Measurements from ENCODE around the gene TMEM61. TPM values are rescaled to one million over a fixed set of nuclear protein-coding genes. Genes with fewer than 3 reads are reported as not detected.

Gene TMEM61
- total RNA-seq, 1 experiment from 2014 or later, result 5.0 TPM

DNA sequence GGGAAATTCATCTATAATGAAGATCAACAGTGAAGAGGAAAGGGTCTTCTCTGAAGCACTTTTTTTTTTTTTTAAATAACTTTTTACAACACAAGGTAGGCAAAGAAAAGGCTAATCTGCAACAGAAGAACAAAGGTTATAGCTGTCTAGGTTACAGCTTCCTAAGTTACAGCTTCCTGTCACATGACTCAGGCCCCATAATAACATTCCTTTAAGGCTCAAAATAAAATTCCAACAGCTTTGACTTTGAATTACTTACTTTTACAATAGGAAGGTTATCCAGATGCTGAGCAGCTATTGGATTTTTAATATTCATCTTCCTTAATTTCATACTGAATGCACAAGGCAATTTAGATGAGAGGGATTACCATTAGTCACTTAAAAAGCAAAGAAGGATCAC, 40.4 kb upstream of the TMEM61 start:
- BruUV-seq (replicated peaks), result no TSS peak

DNA sequence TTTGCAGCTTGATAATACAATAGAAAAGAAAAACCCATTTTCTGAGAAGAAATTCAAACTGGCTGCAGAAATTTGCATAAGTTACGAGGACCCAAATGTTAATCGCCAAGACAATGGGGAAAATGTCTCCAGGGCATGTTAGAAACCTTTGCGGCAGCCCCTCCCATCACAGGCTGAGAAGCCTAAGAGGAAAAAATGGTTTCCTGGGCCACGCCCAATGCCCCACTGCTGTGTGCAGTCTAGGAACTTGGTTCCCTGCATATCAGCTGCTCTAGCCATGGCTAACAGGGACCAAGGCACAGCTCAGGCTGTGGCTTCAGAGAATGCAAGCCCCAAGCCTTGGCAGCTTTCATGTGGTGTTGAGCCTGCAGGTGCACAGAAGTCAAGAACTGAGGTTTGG, 37.5 kb upstream of the TMEM61 start:
- no peak for DNase-seq
- POLR2A ChIA-PET (ENCODE audit: unreplicated experiment), result no interaction called here
- Histone ChIP-seq H3K4me3 (no peak overlapping the region), H4K20me1 (ENCODE audit: insufficient read depth) (no peaks in the 10 kb centered on the region), H3K4me2 (no peak overlapping the region), H3K27me3 (ENCODE audit: insufficient read depth, low read depth) (no peaks in the 10 kb centered on the region), H3K9me2 (ENCODE audit: insufficient read depth) (no peaks in the 10 kb centered on the region), H3K27ac (no peak overlapping the region), H3K9me3 (ENCODE audit: insufficient read depth, low read depth) (no peaks in the 10 kb centered on the region; the same call in 1 of the 2 replicates), H2AFZ (no peak overlapping the region), H3K36me3 (ENCODE audit: low read depth) (no peaks in the 10 kb centered on the region), H3F3A (ENCODE audit: insufficient read depth, low read depth) (peaks cover 11% of the 10 kb centered on the region; the same call in 1 of the 2 replicates), H3K79me2 (ENCODE audit: low read depth) (no peaks in the 10 kb centered on the region), H3K4me1 (replicated peaks; ENCODE audit: insufficient read depth) (peaks cover 14% of the 10 kb centered on the region)
- BruUV-seq (replicated peaks), result no TSS peak
- TF ChIP-seq, protein P1, sequence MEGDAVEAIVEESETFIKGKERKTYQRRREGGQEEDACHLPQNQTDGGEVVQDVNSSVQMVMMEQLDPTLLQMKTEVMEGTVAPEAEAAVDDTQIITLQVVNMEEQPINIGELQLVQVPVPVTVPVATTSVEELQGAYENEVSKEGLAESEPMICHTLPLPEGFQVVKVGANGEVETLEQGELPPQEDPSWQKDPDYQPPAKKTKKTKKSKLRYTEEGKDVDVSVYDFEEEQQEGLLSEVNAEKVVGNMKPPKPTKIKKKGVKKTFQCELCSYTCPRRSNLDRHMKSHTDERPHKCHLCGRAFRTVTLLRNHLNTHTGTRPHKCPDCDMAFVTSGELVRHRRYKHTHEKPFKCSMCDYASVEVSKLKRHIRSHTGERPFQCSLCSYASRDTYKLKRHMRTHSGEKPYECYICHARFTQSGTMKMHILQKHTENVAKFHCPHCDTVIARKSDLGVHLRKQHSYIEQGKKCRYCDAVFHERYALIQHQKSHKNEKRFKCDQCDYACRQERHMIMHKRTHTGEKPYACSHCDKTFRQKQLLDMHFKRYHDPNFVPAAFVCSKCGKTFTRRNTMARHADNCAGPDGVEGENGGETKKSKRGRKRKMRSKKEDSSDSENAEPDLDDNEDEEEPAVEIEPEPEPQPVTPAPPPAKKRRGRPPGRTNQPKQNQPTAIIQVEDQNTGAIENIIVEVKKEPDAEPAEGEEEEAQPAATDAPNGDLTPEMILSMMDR (conservative IDR thresholded peaks at IDR 0.05), result no peak
- no peak for TF ChIP-seq EZH2 (IDR thresholded peaks at IDR 0.05; ENCODE audit: low read depth)
- CTCF ChIA-PET, result no interaction called here
- intact Hi-C loops (cut with micrococcal nuclease; ENCODE audit: unreplicated experiment), result no loop called here

More for the DNA sequence above, 40.4 kb upstream of the TMEM61 start:
- ChIA-PET CTCF (interaction anchor here (0.6 to 0.7 kb wide), 2 partner anchors 35 to 70 kb away, joined by 3 to 6 read pairs; no protein-coding TSS in a partner anchor), POLR2A (ENCODE audit: unreplicated experiment) (interaction anchor here (1.0 kb wide), 1 partner anchor 53 kb away, joined by 4 read pairs; the partner anchor contains the start of gene DHCR24)
- DNase-seq, result no peak
- Histone ChIP-seq H3K9me2 (ENCODE audit: insufficient read depth) (no peaks in the 10 kb centered on the region), H4K20me1 (ENCODE audit: insufficient read depth) (no peaks in the 10 kb centered on the region), H3K27ac (no peak overlapping the region), H3K4me1 (replicated peaks; ENCODE audit: insufficient read depth) (peaks cover 5% of the 10 kb centered on the region; the same call in 1 of the 2 replicates), H3K9me3 (ENCODE audit: insufficient read depth, low read depth) (no peaks in the 10 kb centered on the region; the same call in 1 of the 2 replicates), H3F3A (ENCODE audit: insufficient read depth, low read depth) (peaks cover 4% of the 10 kb centered on the region; the same call in 1 of the 2 replicates), H3K4me3 (no peak overlapping the region), H2AFZ (no peak overlapping the region), H3K27me3 (ENCODE audit: insufficient read depth, low read depth) (no peaks in the 10 kb centered on the region), H3K4me2 (no peak overlapping the region), H3K79me2 (ENCODE audit: low read depth) (no peaks in the 10 kb centered on the region), H3K36me3 (ENCODE audit: low read depth) (no peaks in the 10 kb centered on the region)
- intact Hi-C loops (cut with micrococcal nuclease; ENCODE audit: unreplicated experiment), result no loop called here
- TF ChIP-seq, protein P1 (conservative IDR thresholded peaks at IDR 0.05), result no peak
- TF ChIP-seq EZH2 (IDR thresholded peaks at IDR 0.05; ENCODE audit: low read depth), result no peak

DNA sequence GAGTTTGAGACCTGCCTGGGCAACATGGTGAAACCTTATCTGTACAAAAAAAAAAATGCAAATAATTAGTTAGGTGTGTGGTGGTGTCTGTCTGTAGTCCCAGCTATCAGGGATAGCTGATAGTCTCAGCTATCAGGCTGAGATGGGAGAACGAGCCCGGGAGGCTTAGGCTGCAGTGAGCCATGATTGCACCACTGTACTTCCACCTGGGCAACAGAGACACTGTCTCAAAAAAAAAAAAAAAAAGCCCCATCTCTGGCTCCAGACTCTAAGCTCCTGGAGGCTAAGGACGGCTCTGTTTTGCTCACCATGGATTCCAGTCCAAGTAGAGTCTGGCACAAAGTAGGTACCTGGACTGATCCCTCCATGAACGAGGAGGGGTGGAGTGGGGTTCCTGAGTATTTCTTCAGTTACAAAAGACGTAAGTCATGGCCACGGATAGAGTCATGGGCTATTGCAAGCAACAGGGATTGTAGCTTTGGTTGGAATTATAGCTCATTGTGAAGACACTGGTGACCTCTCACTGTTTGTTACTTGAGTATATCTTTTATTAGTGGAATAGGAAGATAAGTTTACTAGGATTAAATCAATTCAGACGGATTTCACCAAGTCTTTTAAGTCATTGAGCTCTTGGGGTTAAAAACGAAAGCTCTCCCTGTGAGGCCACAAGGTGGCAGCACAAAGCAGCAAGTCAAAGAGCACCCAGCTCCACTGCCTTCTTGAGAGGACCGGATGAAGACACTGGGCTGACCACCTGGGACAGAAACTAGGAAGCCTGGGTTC, 35.6 kb upstream of the TMEM61 start:
- ChIA-PET CTCF (interaction anchor here (0.5 to 2.9 kb wide), 23 partner anchors 22 to 1220 kb away, joined by 3 to 31 read pairs (median 4); partner anchors contain the start of gene DHCR24), POLR2A (ENCODE audit: unreplicated experiment) (interaction anchor here (0.5 to 0.7 kb wide), 4 partner anchors 23 to 355 kb away, joined by 3 to 15 read pairs (median 4); partner anchors contain the start of gene DHCR24)
- Histone ChIP-seq H3K4me3 (peak overlapping the region; percentile 10; the same call in 1 of the 2 replicates), H3K4me1 (replicated peaks; ENCODE audit: insufficient read depth) (peaks cover 14% of the 10 kb centered on the region), H2AFZ (no peak overlapping the region), H3K4me2 (peak overlapping the region; percentile 64), H3K9me2 (ENCODE audit: insufficient read depth) (no peaks in the 10 kb centered on the region), H3K9me3 (ENCODE audit: insufficient read depth, low read depth) (no peaks in the 10 kb centered on the region; the same call in 1 of the 2 replicates), H3K79me2 (ENCODE audit: low read depth) (no peaks in the 10 kb centered on the region), H4K20me1 (ENCODE audit: insufficient read depth) (no peaks in the 10 kb centered on the region), H3F3A (ENCODE audit: insufficient read depth, low read depth) (peaks cover 11% of the 10 kb centered on the region; the same call in 1 of the 2 replicates), H3K27ac (0 out of 2 replicates have a peak overlapping the region, but pooled peaks have one; percentile 21), H3K36me3 (ENCODE audit: low read depth) (no peaks in the 10 kb centered on the region), H3K27me3 (ENCODE audit: insufficient read depth, low read depth) (no peaks in the 10 kb centered on the region)
- no peak for TF ChIP-seq EZH2 (IDR thresholded peaks at IDR 0.05; ENCODE audit: low read depth)
- TF ChIP-seq, protein P1 (conservative IDR thresholded peaks at IDR 0.05), result peak; percentile 90
- peak; percentile 72 to 79 for DNase-seq
- intact Hi-C loops (cut with micrococcal nuclease; ENCODE audit: unreplicated experiment), result loop anchor here (1.0 to 5.0 kb wide), 5 partner anchors 52 to 142 kb away; partner anchors contain the start of genes DHCR24 and TTC22
- no TSS peak for BruUV-seq (replicated peaks)
